ENCODE measurements around the gene PICK1.

The PICK1 gene

DNA sequence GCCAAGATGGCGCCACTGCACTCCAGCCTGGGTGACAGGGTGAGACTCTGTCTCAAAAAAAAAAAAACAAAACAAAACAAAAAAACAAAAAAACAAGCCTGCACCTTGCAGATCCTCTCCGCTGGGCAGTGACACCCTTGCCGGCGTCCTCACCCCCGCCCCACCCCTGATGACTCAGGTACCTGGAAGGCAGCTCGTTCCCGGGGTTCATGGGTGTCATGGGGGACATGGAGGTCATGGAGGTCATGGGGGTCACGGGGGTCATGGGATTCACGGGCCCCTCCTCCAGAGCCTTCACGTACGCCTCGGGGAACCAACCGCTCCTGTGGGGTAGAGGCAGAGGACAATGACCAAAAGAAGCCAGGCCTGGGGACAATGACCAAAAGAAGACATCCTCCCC is 29.7 kb downstream of the PICK1 start:
- TF ChIP-seq SPI1 (IDR thresholded peaks at IDR 0.05; ENCODE audit: low read depth, low read length): no peak
- TF ChIP-seq POLR2AphosphoS5 (IDR thresholded peaks at IDR 0.05; ENCODE audit: low read depth, low read length): no peak
- no peak for TF ChIP-seq POLR2A (IDR thresholded peaks at IDR 0.05; ENCODE audit: low read depth, low read length)
- no peak for TF ChIP-seq PAX5 (IDR thresholded peaks at IDR 0.05; ENCODE audit: insufficient read depth, low read length, severe bottlenecking)
- no peak for TF ChIP-seq POU2F2 (IDR thresholded peaks at IDR 0.05; ENCODE audit: low read depth, low read length)
- TF ChIP-seq TAF1 (IDR thresholded peaks at IDR 0.05; ENCODE audit: low read depth, low read length): no peak
- DNase-seq (ENCODE audit: insufficient read length, low spot score) (no peak), FAIRE-seq (no peak)

DNA sequence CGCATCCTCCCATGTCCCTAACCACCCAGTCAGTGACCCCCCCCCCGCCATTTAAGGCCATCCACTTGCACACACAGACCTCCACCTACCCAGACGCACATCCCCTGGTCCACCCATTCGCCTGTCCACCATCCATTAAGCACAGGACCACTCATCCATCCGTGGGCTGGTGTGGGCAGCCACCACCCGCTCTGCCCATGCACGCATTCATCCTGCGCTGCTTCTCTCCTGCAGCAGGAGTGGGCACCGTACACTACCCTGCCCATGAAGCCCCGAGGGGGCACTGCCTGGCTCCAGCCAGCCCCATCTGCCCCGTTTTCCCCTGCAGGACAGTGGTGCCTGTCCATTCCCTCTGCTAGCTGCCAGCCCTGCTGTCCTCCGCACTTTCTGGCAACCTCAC is 30.7 kb downstream of the PICK1 start:
- no peak for TF ChIP-seq PAX5 (IDR thresholded peaks at IDR 0.05; ENCODE audit: insufficient read depth, low read length, severe bottlenecking)
- TF ChIP-seq SPI1 (IDR thresholded peaks at IDR 0.05; ENCODE audit: low read depth, low read length): no peak
- no peak for TF ChIP-seq TAF1 (IDR thresholded peaks at IDR 0.05; ENCODE audit: low read depth, low read length)
- no peak for TF ChIP-seq POLR2AphosphoS5 (IDR thresholded peaks at IDR 0.05; ENCODE audit: low read depth, low read length)
- no peak for TF ChIP-seq POLR2A (IDR thresholded peaks at IDR 0.05; ENCODE audit: low read depth, low read length)
- no peak for TF ChIP-seq POU2F2 (IDR thresholded peaks at IDR 0.05; ENCODE audit: low read depth, low read length)
- no peak for FAIRE-seq

DNA sequence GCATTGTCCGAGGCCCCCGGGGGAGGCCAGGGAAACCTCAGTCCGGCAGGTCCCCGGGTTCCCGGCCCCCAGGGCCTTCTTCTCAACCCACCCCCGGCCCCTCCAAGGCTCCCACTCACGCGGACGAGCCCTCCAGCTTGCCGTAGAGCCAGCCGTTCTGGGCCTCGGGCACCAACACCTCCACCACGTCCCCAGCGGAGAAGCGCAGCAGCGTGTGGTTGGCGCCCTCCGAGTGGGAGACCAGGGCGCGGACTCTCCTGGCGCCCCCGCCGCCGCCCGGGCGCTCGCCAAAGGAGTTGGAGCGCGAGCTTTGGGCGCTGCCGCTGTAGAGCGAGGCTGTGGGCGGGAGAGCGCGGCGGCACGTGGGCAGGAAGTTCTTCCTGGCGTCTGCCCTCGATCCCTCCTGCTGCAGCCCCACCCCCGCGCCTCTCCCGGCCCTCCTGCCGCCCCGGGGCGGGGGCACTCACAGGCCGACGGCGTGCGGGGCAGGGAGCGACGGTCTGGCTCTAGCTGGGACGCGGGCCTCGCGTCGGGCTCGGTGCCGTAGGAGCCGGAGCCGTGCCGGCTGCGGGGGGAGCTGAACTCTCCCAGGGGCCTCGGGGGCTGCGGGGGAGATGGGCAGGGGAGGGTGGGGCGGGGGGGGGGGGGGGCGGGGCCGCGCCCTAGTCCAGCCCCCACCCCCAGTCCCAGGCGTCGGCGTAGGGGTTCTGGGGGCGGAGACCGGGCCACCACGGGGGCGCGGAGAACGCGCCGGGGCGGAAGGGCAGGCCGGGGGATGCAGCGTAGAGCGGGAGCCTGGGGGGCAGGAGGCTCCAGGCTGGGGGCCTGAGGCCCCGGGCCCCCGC is 31.6 kb downstream of the PICK1 start:
- FAIRE-seq: no peak
- DNase-seq (ENCODE audit: insufficient read length, low spot score): no peak
- no peak for TF ChIP-seq SPI1 (IDR thresholded peaks at IDR 0.05; ENCODE audit: low read depth, low read length)
- no peak for TF ChIP-seq TAF1 (IDR thresholded peaks at IDR 0.05; ENCODE audit: low read depth, low read length)
- TF ChIP-seq POLR2A (IDR thresholded peaks at IDR 0.05; ENCODE audit: low read depth, low read length): no peak
- TF ChIP-seq POU2F2 (IDR thresholded peaks at IDR 0.05; ENCODE audit: low read depth, low read length): no peak
- TF ChIP-seq PAX5 (IDR thresholded peaks at IDR 0.05; ENCODE audit: insufficient read depth, low read length, severe bottlenecking): no peak
- no peak for TF ChIP-seq POLR2AphosphoS5 (IDR thresholded peaks at IDR 0.05; ENCODE audit: low read depth, low read length)

More for the DNA sequence above, 30.7 kb downstream of the PICK1 start:
- DNase-seq (ENCODE audit: insufficient read length, low spot score): no peak

DNA sequence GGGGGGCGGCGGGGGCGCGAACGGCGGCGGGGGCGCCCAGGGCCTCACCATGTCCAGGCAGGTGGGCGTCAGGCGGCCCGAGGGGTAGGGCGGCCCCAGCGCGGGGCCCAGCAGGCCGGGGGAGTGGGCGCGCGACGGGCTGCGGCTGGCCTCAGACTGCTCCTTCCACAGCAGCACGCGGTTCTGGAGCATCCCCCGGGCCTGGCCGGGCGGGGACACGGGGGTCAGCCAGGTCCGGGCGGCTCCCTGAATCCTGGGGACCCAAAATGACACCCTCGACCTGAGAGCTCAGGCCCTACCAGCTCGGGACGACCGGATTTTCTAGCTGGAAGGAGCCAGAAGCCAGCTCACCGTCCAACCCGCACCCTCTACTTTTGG is 32.3 kb downstream of the PICK1 start:
- FAIRE-seq (no peak), DNase-seq (ENCODE audit: insufficient read length, low spot score) (no peak)
- TF ChIP-seq POU2F2 (IDR thresholded peaks at IDR 0.05; ENCODE audit: low read depth, low read length): no peak
- TF ChIP-seq PAX5 (IDR thresholded peaks at IDR 0.05; ENCODE audit: insufficient read depth, low read length, severe bottlenecking): no peak
- no peak for TF ChIP-seq POLR2AphosphoS5 (IDR thresholded peaks at IDR 0.05; ENCODE audit: low read depth, low read length)
- no peak for TF ChIP-seq TAF1 (IDR thresholded peaks at IDR 0.05; ENCODE audit: low read depth, low read length)
- no peak for TF ChIP-seq SPI1 (IDR thresholded peaks at IDR 0.05; ENCODE audit: low read depth, low read length)
- TF ChIP-seq POLR2A (IDR thresholded peaks at IDR 0.05; ENCODE audit: low read depth, low read length): no peak

DNA sequence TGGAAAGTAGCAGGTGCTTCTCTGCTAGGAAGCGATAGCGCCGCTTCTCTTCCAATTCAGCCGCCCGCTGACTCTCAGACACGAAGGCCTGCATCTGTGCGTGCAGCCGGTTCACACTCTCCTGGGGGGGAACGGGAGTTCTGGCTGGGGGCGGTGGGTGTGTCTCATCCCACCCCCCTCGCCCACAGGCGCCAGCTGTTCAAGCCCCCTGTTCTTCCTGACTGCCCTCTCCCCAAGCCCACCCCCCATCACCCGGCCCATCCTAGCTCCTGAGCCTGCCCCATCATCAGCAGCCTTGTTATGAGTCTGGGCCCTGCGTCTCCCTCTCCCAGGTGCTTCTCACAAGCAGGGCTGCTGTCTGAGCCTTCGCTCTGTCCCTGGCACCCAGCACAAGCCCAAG is 39.9 kb downstream of the PICK1 start:
- DNase-seq (ENCODE audit: insufficient read length, low spot score) (no peak), FAIRE-seq (no peak)
- TF ChIP-seq POLR2AphosphoS5 (IDR thresholded peaks at IDR 0.05; ENCODE audit: low read depth, low read length) (no peak), POLR2A (IDR thresholded peaks at IDR 0.05; ENCODE audit: low read depth, low read length) (no peak), POU2F2 (IDR thresholded peaks at IDR 0.05; ENCODE audit: low read depth, low read length) (no peak), PAX5 (IDR thresholded peaks at IDR 0.05; ENCODE audit: insufficient read depth, low read length, severe bottlenecking) (no peak), TAF1 (IDR thresholded peaks at IDR 0.05; ENCODE audit: low read depth, low read length) (no peak), SPI1 (IDR thresholded peaks at IDR 0.05; ENCODE audit: low read depth, low read length) (no peak)

- FAIRE-seq (no peak), DNase-seq (ENCODE audit: insufficient read length, low spot score) (no peak)
- TF ChIP-seq SPI1 (IDR thresholded peaks at IDR 0.05; ENCODE audit: low read depth, low read length) (no peak), POU2F2 (IDR thresholded peaks at IDR 0.05; ENCODE audit: low read depth, low read length) (no peak), POLR2A (IDR thresholded peaks at IDR 0.05; ENCODE audit: low read depth, low read length) (no peak), PAX5 (IDR thresholded peaks at IDR 0.05; ENCODE audit: insufficient read depth, low read length, severe bottlenecking) (no peak), TAF1 (IDR thresholded peaks at IDR 0.05; ENCODE audit: low read depth, low read length) (no peak), POLR2AphosphoS5 (IDR thresholded peaks at IDR 0.05; ENCODE audit: low read depth, low read length) (no peak)
Measured at GRCh38 chr22:38097557-38098409, 40.6 kb downstream of the PICK1 start.

DNA sequence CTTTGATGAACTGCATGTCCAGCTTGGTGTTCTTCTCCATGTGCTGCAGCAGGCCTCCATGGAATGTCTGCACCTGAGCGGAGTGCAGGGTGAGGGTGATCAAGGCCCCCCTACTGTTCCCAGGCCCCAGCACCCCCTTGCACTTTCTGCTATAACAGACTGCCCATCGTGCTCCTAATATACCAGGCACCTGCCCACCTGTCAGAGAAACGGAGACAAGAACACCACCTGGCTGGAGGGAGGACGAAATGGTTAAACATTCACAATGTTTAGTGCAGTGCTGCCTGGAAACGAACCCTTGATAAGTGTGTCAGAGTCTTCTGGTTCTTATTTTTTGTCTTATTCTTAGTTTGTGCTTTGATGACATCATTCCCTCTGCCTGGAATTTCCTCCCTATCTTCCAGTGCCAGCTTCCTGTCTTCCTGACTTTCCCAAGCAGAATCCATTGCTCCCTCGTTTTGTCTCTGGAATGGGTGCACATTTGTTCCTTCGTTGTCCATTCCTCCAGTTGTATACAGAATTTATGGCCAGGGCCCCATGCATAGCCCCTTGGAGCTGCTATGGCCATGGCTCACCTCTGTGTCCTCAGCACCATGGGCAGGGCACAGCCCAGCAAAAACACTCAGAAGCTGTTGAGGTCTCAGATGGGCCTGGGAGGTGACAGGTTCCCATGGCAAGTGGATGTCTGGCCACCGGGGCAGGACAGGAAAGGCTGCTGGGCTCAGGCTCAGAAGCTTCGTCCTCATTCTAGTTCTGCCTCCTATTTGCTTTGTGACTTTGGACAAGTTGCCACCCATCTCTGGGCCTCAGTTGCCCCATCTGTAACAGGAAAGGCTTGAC is 41.4 kb downstream of the PICK1 start:
- no peak for TF ChIP-seq TAF1 (IDR thresholded peaks at IDR 0.05; ENCODE audit: low read depth, low read length)
- no peak for TF ChIP-seq SPI1 (IDR thresholded peaks at IDR 0.05; ENCODE audit: low read depth, low read length)
- TF ChIP-seq POLR2A (IDR thresholded peaks at IDR 0.05; ENCODE audit: low read depth, low read length): no peak
- no peak for TF ChIP-seq POLR2AphosphoS5 (IDR thresholded peaks at IDR 0.05; ENCODE audit: low read depth, low read length)
- no peak for TF ChIP-seq POU2F2 (IDR thresholded peaks at IDR 0.05; ENCODE audit: low read depth, low read length)
- TF ChIP-seq PAX5 (IDR thresholded peaks at IDR 0.05; ENCODE audit: insufficient read depth, low read length, severe bottlenecking): no peak
- DNase-seq (ENCODE audit: insufficient read length, low spot score): no peak
- no peak for FAIRE-seq

DNA sequence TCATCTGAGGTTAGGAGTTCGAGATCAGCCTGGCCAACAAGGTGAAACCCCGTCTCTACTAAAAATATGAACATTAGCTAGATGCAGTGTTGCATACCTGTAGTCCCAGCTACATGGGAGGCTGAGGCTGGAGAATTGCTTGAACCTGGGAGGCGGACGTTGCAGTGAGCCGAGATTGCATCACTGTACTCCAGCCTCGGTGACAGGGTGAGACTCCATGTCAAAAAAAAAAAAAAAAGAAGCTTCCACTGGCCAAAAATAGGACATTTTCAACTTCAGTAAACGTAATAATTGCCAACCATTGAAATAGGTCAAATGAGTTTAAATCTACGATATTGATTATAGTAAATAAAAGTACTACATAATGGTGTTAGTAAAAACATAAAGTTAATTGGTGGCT is 46.4 kb downstream of the PICK1 start:
- DNase-seq (ENCODE audit: insufficient read length, low spot score): no peak
- no peak for TF ChIP-seq POU2F2 (IDR thresholded peaks at IDR 0.05; ENCODE audit: low read depth, low read length)
- no peak for TF ChIP-seq TAF1 (IDR thresholded peaks at IDR 0.05; ENCODE audit: low read depth, low read length)
- no peak for TF ChIP-seq PAX5 (IDR thresholded peaks at IDR 0.05; ENCODE audit: insufficient read depth, low read length, severe bottlenecking)
- TF ChIP-seq POLR2AphosphoS5 (IDR thresholded peaks at IDR 0.05; ENCODE audit: low read depth, low read length): no peak
- TF ChIP-seq POLR2A (IDR thresholded peaks at IDR 0.05; ENCODE audit: low read depth, low read length): no peak
- TF ChIP-seq SPI1 (IDR thresholded peaks at IDR 0.05; ENCODE audit: low read depth, low read length): no peak
- no peak for FAIRE-seq
